Duodenal mucosa (tissue), 2 donors: ENCODE results near the gene RAD54L.
"Not testable (repeated sequence)": the region's sequence is repeated elsewhere in the genome, so short reads cannot be mapped to it uniquely, and the experiment has no call there.

Experiments used
- H3K27ac ChIP-seq: one replicate; pipeline ENCODE4 v1.7.0; 2013; ENCODE audit warnings: low read depth, low read length
- H3K27me3 ChIP-seq, 2 donors: one replicate each; pipeline ENCODE4 v1.7.0; 2013; ENCODE audit warnings: low read length in 2 of 2, control low read depth in 1 of 2; ENCODE audit not compliant: insufficient read depth in 2 of 2, control insufficient read depth in 1 of 2
- H3K36me3 ChIP-seq, 2 donors: one replicate each; pipeline ENCODE4 v1.7.0; 2013; ENCODE audit warnings: low read length in 2 of 2, control low read depth in 1 of 2; ENCODE audit not compliant: insufficient read depth in 2 of 2, control insufficient read depth in 1 of 2
- H3K4me1 ChIP-seq, 2 donors: one replicate each; pipeline ENCODE4 v1.7.0; 2013; ENCODE audit warnings: low read length in 2 of 2, control low read depth in 1 of 2; ENCODE audit not compliant: insufficient read depth in 2 of 2, control insufficient read depth in 1 of 2
- H3K4me3 ChIP-seq, 2 donors: one replicate each; pipeline ENCODE4 v1.7.0; 2013; ENCODE audit warnings: low read length in 2 of 2, low read depth in 1 of 2
- H3K9ac ChIP-seq, 2 donors: one replicate each; pipeline ENCODE4 v1.7.0; 2013; ENCODE audit warnings: low read length in 2 of 2, low read depth in 1 of 2
- H3K9me3 ChIP-seq, 2 donors: one replicate each; pipeline ENCODE4 v1.7.0; 2013; ENCODE audit warnings: low read length in 2 of 2, control low read depth in 1 of 2; ENCODE audit not compliant: control insufficient read depth in 1 of 2

Gene RAD54L

DNA sequence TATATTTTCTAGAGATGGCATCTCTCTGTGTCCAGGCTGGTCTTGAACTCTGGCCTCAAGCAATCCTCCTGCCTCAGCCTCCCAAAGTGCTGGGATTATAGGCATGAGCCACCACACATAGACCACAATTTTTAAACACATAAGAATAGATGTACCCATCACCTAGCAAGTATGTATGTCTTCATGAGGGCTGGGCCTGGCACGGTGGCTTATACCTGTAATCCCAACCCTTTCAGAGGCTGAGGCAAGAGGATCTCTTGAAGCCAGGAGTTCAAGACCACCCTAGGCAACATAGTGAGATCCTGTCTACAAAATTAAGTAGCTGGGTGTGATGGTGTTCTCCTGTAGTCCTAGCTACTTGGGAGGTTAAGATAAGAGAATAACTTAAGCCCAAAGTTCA lies 69.8 kb downstream of the RAD54L start:
- H3K27ac ChIP-seq: no peak overlapping the region
- H3K9me3 ChIP-seq: no peaks in the 10 kb centered on the region
- H3K27me3 ChIP-seq: no peaks in the 10 kb centered on the region
- H3K36me3 ChIP-seq: peaks cover 18 to 38% of the 10 kb centered on the region in 2 donors
- no peaks in the 10 kb centered on the region for H3K4me1 ChIP-seq
- no peak overlapping the region for H3K4me3 ChIP-seq
- no peak overlapping the region for H3K9ac ChIP-seq

DNA sequence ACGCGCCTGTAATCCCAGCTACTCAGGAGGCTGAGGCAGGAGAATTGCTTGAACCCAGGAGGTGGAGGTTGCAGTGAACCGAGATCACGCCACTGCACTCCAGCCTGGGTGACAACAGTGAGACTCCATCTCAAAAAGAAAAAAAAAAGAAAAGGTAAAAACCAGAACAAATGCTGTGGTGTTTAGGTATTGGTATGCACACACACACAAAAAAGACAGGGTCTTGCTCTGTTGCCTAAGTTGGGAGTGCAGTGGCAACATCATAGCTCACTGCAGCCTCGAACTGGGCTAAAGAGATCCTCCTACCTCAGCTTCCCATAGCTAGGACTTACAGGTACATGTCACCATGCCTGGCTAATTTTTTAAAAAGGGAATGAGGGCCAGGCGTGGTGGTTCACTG lies 71.7 kb downstream of the RAD54L start:
- H3K4me1 ChIP-seq, H3K9me3 ChIP-seq, H3K4me3 ChIP-seq, H3K9ac ChIP-seq, H3K27ac ChIP-seq, H3K27me3 ChIP-seq: not testable (repeated sequence)
- H3K36me3 ChIP-seq: peaks cover 9 to 27% of the 10 kb centered on the region in 2 donors

DNA sequence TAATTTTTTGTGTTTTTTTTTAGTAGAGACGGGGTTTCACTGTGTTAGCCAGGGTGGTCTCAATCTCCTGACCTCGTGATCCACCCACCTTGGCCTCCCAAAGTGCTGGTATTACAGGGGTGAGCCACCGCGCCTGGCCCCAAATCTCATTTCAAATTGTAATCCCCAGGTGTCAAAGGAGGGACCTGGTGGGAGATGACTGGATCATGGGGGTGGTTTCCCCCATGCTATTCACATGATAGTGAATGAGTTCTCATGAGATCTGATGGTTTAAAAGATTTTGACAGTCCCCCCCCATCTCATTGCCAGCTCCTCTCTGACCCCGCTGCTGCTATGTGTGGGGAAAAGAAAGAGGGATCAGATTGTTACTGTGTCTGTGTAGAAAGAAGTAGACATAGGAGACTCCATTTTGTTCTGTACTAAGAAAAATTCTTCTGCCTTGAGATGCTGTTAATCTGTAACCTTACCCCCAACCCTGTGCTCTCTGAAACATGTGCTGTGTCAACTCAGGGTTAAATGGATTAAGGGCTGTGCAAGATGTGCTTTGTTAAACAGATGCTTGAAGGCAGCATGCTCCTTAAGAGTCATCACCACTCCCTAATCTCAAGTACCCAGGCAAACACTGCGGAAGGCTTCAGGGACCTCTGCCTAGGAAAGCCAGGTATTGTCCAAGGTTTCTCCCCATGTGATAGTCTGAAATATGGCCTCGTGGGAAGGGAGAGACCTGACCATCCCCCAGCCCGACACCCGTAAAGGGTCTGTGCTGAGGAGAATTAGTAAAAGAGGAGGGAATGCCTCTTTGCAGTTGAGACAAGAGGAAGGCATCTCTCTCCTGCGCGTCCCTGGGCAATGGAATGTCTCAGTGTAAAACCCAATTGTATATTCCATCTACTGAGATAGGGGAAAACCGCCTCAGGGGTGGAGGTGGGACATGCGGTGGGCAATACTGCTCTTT lies 72.7 kb downstream of the RAD54L start:
- H3K27ac ChIP-seq, H3K4me1 ChIP-seq, H3K4me3 ChIP-seq, H3K27me3 ChIP-seq, H3K9ac ChIP-seq, H3K9me3 ChIP-seq: not testable (repeated sequence)
- H3K36me3 ChIP-seq: peaks cover 9 to 19% of the 10 kb centered on the region in 2 donors

DNA sequence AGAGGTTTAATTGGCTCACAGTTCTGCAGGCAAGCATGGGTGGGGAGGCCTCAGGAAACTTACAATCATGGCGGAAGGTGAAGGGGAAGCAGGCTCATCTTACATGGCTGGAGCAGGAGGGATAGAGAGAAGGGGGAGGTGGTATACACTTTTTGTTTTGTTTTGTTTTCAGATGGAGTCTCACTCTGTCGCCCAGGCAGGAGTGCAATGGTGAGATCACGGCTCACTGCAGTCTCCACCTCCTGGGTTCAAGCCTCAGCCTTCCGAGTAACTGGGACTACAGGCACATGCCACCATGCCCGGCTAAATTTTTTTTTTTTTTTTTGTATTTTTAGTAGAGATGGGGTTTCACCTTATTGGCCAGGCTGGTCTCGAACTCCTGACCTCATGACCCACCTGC lies 74.6 kb downstream of the RAD54L start:
- H3K27ac ChIP-seq, H3K27me3 ChIP-seq, H3K9me3 ChIP-seq, H3K4me1 ChIP-seq, H3K36me3 ChIP-seq, H3K4me3 ChIP-seq, H3K9ac ChIP-seq: not testable (repeated sequence)

DNA sequence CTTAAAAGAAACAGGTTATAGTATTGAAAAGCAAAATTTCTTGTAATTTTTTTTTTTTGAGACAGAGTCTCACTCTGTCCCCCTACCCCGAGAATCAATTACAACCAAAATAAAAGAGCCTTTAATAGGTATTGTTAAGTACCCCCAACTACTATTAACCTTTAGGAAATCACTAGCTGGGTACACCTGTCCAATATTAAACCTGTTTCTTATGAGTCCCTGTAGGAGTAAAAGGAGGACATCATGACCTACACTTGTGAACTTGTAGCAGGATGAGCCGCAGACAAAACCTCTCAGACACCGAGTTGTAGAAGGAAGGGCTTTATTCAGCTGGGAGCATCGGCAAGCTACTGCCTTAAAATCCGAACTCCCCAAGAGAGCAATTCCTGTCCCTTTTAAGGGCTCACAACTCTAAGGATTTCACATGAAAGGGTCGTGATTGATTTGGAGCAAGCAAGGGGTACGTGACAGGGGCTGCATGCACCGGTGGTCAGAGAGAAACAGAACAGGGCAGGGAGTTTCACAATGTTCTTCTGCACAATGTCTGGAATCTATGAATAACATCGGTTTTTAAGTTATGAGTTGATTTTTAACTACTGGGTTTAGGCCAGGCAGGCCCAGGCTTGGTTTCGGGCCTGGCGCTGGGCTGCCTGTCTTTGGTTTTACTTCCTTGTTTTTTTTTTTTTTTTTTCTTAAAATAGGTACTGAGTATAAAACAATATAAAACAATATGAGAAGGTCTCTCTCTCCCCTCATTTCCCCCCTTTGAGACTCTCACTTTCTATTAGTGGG lies 77.9 kb downstream of the RAD54L start:
- not testable (repeated sequence) for H3K27ac ChIP-seq, H3K27me3 ChIP-seq, H3K4me1 ChIP-seq, H3K9me3 ChIP-seq, H3K4me3 ChIP-seq, H3K9ac ChIP-seq, H3K36me3 ChIP-seq
